ENCODE measurements around the gene DLAT. TPM values are rescaled to one million over a fixed set of nuclear protein-coding genes. Genes with fewer than 3 reads are reported as not detected.

DLAT gene
- total RNA-seq, 1 donor from 2014 or later: 189 TPM

- ATAC-seq (no peak), DNase-seq (no peak)
- intact Hi-C loops (cut with micrococcal nuclease): no loop called here
These were observed 72.7 kb downstream of the DLAT start for GRCh38 chr11:112097734-112098528.

- DNase-seq: no peak
- intact Hi-C loops (cut with micrococcal nuclease): no loop called here
- peak; percentile 53 for ATAC-seq
These were observed 75.3 kb downstream of the DLAT start for GRCh38 chr11:112100462-112100861.

GRCh38 chr11:112103446-112103845 lies 78.2 kb downstream of the DLAT start:
- intact Hi-C loops (cut with micrococcal nuclease): no loop called here
- ATAC-seq (no peak), DNase-seq (no peak)

GRCh38 chr11:112106070-112106469 lies 80.9 kb downstream of the DLAT start:
- intact Hi-C loops (cut with micrococcal nuclease): no loop called here
- ATAC-seq (no peak), DNase-seq (no peak)

Other genes starting within 250 kb of the DLAT start
- gene ALG9, start 153.8 kb upstream of the DLAT start, total RNA-seq: 15.2 TPM
- gene FDXACB1, start 146.2 kb upstream of the DLAT start, total RNA-seq: 1.3 TPM
- gene CFAP68, start 145.9 kb upstream of the DLAT start, total RNA-seq: 26.1 TPM
- gene CRYAB, start 113.6 kb upstream of the DLAT start, total RNA-seq: 6,681 TPM
- gene HSPB2, start 112.7 kb upstream of the DLAT start, total RNA-seq: 37.0 TPM
- gene C11orf52, start 106.5 kb upstream of the DLAT start, total RNA-seq: 1.0 TPM
- 19.6 TPM for gene DIXDC1, start 88.1 kb upstream of the DLAT start, total RNA-seq
- 1.6 TPM for gene PIH1D2, start 48.6 kb downstream of the DLAT start, total RNA-seq
- 7.7 TPM for gene NKAPD1, start 48.9 kb downstream of the DLAT start, total RNA-seq
- 158 TPM for gene TIMM8B, start 61.3 kb downstream of the DLAT start, total RNA-seq
- gene SDHD, start 61.5 kb downstream of the DLAT start, total RNA-seq: 269 TPM
- 2.3 TPM for gene IL18, start 138.7 kb downstream of the DLAT start, total RNA-seq
- gene TEX12, start 142.0 kb downstream of the DLAT start, total RNA-seq: not detected
- gene BCO2, start 150.1 kb downstream of the DLAT start, total RNA-seq: 137 TPM
- gene PTS, start 201.0 kb downstream of the DLAT start, total RNA-seq: 25.2 TPM
- not detected for gene PLET1, start 235.5 kb downstream of the DLAT start, total RNA-seq

Measured in left ventricle myocardium superior (tissue), 1 donor.